HK-2 (cell line): ENCODE data around the gene VEZF1.
A peak's percentile ranks its signal among the peaks of the same experiment; 100 is the strongest.
"Not testable (repeated sequence)": the region's sequence is repeated elsewhere in the genome, so short reads cannot be mapped to it uniquely, and the experiment has no call there.

Experiments used
- DNase-seq: peaks from one replicate; pipeline ENCODE4 v3.0.0-alpha.2; 2018; ENCODE audit not compliant: unreplicated experiment

VEZF1 gene

GRCh38 chr17:57974053-57974824 lies 13.8 kb downstream of the VEZF1 start:
- not testable (repeated sequence) for DNase-seq

- no peak for DNase-seq
Observed at GRCh38 chr17:57972151-57972550, 15.9 kb downstream of the VEZF1 start.

GRCh38 chr17:57971572-57971971 lies 16.5 kb downstream of the VEZF1 start:
- no peak for DNase-seq

GRCh38 chr17:57970710-57971109 lies 17.3 kb downstream of the VEZF1 start:
- no peak for DNase-seq

DNA sequence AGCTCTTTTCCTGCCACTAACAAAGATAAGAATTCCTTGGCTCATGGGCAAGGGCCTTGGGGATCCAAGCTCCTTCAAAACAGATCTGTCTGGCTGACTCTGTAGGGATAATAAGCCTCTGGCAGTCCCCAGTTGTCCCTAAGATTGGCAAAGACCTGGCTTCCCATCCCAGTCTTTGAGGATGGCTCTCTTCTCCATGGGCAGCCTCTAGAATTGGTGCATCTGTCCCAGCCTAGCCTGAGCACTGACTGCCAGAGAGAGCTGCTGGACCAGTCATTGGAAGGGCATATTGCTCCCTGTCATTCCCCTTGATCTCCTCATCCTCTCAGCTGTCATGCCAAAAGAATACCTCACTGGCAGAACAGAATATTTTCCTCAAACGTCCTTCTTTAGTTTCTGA lies 19.6 kb downstream of the VEZF1 start:
- DNase-seq = no peak

- DNase-seq = no peak
Observed at GRCh38 chr17:57966875-57967274, 21.2 kb downstream of the VEZF1 start.

DNA sequence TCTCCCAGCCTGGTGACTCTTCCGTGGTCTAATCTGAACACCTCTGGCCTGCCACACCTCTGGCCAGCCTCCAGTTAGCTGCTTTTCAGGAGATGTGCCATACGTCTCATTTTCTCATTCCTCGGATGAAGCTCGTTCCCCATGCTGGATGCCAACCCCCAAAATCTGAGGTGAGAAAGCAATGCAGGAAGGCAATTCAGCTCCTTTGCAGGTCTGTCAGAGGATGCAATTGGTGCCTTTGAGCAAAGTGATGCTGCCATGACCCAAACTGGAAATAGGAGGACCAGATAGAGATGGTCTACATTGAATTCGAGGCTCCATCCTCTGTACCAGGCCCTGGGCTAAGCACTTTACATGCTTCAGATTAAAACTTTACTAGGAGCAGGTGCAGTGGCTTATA lies 21.8 kb downstream of the VEZF1 start:
- DNase-seq = no peak

DNA sequence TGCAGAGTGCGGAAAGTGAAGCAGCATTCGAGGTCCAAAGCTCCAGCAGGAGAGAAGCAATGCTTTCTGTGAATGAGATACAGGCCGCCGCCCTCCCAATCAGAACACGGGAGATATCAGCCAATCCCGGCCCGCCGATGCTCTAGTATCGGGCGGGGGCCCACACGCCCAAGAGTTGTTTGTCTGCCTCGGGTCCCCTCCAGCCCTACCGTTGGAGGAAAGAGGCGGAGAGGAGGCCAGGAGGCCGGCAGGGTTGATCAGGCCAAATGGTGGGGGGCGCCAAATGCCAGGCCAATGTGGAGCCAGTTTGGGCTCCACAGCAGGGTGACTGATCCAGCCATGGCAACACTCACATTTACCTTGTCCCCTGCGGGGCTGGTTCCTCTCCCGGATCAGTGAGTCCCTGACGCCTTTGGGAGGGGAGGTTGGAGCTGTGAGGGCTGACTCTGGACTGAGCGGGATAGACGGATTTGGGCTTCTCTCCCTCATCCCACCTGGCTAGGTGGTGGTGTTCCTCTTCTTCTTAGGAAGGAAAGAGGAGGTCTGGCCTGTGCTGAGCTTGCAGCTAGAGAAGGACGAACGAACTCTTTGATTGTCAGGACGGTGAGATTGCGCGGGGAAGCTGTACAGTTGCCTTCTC lies 22.4 kb downstream of the VEZF1 start:
- no peak for DNase-seq

DNA sequence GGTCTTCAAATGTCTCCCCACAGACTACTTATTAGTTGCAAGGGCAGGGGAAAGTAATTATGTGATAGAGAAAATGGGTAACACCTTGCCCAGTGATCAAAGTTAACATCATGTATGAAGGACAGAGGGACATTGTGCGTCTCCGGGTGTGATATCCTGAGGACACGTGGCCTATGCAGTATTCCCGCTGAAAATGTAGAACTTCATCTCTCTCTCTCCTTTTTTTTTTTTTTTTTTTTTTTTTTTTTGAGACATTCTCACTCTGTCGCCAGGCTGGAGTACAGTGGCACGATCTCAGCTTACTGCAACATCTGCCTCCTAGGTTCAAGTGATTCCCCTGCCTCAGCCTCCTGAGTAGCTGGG lies 24.9 kb downstream of the VEZF1 start:
- DNase-seq = no peak

GRCh38 chr17:57962279-57963148 lies 25.5 kb downstream of the VEZF1 start:
- DNase-seq = no peak

GRCh38 chr17:57959929-57960328 lies 28.1 kb downstream of the VEZF1 start:
- DNase-seq = no peak

- not testable (repeated sequence) for DNase-seq
Observed at GRCh38 chr17:57958391-57958790, 29.7 kb downstream of the VEZF1 start.

- no peak for DNase-seq
Observed at GRCh38 chr17:57957886-57958285, 30.2 kb downstream of the VEZF1 start.

DNA sequence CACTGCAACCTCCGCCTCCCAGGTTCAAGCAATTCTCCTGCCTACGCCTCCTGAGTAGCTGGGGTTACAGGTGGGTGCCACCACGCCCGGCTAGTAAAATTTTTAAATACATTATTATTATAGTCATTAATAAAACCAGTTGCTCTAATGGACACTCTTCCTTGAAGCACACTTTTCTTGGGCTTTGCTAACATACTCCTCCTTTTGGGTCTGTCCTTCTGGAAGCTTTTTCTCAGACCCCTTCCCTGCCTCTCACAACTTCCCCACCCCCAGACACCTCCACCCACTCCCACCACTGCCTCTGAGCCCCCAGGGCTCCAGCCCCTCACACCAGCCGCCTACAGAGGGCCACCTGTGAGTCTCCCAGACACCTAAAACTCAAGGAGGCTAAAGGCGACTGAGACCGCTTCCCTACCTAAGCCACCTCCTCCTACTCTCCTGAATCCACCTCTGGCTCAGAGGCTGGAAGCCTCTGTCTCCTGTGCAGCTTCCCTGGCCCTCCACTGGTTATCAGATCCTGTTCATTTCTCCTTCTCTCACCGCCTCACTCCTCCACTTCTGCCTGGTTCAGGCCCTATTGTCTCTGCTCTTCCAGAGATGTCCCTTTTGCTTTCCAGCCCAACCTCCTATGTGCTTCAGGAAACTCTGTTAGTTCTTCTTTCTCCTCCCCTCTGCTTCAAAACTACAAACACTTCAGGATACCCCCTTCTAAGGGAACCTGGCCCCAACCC lies 30.8 kb downstream of the VEZF1 start:
- no peak for DNase-seq

- DNase-seq = no peak
Observed at GRCh38 chr17:57956291-57957119, 31.5 kb downstream of the VEZF1 start.

DNA sequence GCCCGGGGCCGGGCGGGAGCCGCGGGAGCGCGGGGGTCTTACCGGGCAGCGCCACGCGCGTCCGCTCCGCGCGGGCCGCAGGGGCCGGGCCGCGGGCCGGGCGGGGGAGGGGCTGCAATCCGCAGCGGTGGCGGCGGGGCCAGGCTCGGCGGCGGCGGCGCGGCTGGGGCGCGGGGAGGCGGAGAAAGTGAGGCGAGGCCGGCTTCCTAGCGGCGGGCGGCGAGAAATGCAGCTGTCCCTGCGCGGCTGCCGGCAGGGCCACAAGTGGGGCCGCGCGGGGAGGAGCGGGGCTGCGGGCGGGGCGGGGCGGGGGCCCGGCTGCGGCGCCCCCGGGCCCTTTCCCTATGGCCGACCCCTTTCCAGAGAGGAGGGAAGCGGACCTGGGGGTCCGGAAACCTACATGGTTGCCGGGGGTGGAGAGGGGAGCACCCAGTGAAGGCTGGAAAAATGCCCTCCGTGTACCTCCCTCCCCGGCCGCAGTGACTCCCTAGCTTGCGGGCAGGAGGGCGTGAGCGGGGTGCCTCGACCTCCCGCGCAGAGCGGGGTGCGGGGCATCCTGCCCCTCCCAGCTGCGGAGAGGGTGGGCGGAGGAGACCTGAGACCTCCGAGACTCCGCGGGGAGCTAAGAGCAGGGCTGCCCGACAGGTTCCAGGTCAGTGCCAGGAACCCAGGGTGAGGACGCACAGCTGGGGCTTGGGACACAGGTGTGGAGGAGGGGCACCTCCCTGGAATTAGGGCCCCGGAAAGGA lies 32.7 kb downstream of the VEZF1 start, which contains the start of gene CUEDC1:
CUEDC1 (minus strand) TSS at position 230 of the 749 bp plus-strand sequence. CDS start 69,848 bp downstream, outside the sequence.
- DNase-seq = peak; percentile 80

GRCh38 chr17:57954397-57955182 lies 33.5 kb downstream of the VEZF1 start:
- peak; percentile 80 for DNase-seq

DNA sequence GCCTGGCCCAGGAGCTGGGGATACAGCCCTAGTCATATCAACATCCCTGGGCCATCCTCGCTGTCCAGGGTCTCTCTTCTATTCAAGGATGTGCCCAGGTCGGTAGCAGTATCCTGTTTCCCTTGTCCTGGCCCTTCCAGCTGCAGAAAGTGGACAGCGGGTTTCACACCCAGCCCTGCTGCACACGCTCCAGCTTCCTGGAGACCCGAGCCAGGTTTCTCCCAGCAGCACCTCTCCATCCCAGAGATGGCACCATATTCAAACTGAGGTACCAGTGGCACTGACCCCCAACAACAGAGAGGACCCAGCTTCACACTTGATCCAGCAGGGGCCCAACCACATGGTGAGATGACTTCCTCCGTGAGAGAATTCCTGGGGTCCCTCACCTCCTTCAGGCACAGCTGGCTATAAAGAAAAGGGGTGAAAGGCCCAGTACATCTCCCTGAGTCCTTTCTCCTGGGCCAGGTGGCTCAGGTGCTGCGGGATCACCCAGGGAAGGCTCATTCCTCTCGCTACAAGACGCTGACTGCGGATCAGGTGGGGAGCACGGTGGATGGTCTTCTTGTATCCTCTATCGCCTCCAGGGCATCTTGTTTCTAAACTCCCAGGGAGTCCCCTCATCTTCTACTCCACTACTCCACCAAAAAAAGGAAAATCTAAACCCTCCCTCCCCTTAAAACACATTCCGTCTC lies 34.2 kb downstream of the VEZF1 start:
- no peak for DNase-seq

- DNase-seq = no peak
Observed at GRCh38 chr17:57953219-57953618, 34.8 kb downstream of the VEZF1 start.
